ENCODE measurements around the gene ABTB1. TPM values are rescaled to one million over a fixed set of nuclear protein-coding genes. Genes with fewer than 3 reads are reported as not detected.
A peak's percentile ranks its signal among the peaks of the same experiment; 100 is the strongest.
"Not testable (repeated sequence)": the region's sequence is repeated elsewhere in the genome, so short reads cannot be mapped to it uniquely, and the experiment has no call there.

Gene ABTB1
- total and polyA plus RNA-seq, 2 donors (not counting 1 experiment from before 2014, with no cell fraction given), result 11.8 to 15.5 TPM

GRCh38 chr3:127654374-127654773 lies 18.4 kb upstream of the ABTB1 start:
- no peak overlapping the region for H3K27ac ChIP-seq (ENCODE audit: insufficient read depth, low read length)
- no peaks in the 10 kb centered on the region for H3K27me3 ChIP-seq (ENCODE audit: control insufficient read depth, insufficient read depth, low read length)
- no peaks in the 10 kb centered on the region for H3K36me3 ChIP-seq (ENCODE audit: control insufficient read depth, insufficient read depth, low read length)
- no peak overlapping the region for H3K4me3 ChIP-seq (replicated peaks in 1 of 4; ENCODE audit: control extremely low read depth in 1 of 4, insufficient read depth in 1 of 4, low read depth in 3 of 4, low read length in 4 of 4)
- H3K4me2 ChIP-seq (ENCODE audit: extremely low read depth, insufficient read depth, low read length), result no peak overlapping the region
- no peak overlapping the region for H2AFZ ChIP-seq (ENCODE audit: low read length)
- H3K9me3 ChIP-seq (ENCODE audit: control insufficient read depth, insufficient read depth, low read depth, low read length), result no peaks in the 10 kb centered on the region
- H4K20me1 ChIP-seq (ENCODE audit: control insufficient read depth, extremely low read depth, insufficient read depth, low read length), result no peaks in the 10 kb centered on the region
- no peak overlapping the region for H3K9ac ChIP-seq (ENCODE audit: insufficient read depth, low read length)
- TF ChIP-seq CTCF (conservative IDR thresholded peaks at IDR 0.05 in 1 of 2, IDR thresholded peaks at IDR 0.05 in 1 of 2; ENCODE audit: low read depth in 1 of 2, low read length in 2 of 2) (no peak), EZH2 (IDR thresholded peaks at IDR 0.05; ENCODE audit: low read length, missing control alignments) (no peak)
- no peak for DNase-seq (ENCODE audit: low read depth in 2 of 2)
- H3K4me1 ChIP-seq (ENCODE audit: control insufficient read depth, extremely low read depth, insufficient read depth, low read length), result peaks cover 4% of the 10 kb centered on the region
- H3K79me2 ChIP-seq (ENCODE audit: control insufficient read depth, insufficient read depth, low read length), result no peaks in the 10 kb centered on the region

GRCh38 chr3:127654993-127655392 lies 17.8 kb upstream of the ABTB1 start:
- not testable (repeated sequence) for H3K9ac ChIP-seq (ENCODE audit: insufficient read depth, low read length); H3K79me2 ChIP-seq (ENCODE audit: control insufficient read depth, insufficient read depth, low read length); H3K4me1 ChIP-seq (ENCODE audit: control insufficient read depth, extremely low read depth, insufficient read depth, low read length); H3K9me3 ChIP-seq (ENCODE audit: control insufficient read depth, insufficient read depth, low read depth, low read length); H3K36me3 ChIP-seq (ENCODE audit: control insufficient read depth, insufficient read depth, low read length); H2AFZ ChIP-seq (ENCODE audit: low read length); H4K20me1 ChIP-seq (ENCODE audit: control insufficient read depth, extremely low read depth, insufficient read depth, low read length); H3K4me2 ChIP-seq (ENCODE audit: extremely low read depth, insufficient read depth, low read length); H3K27me3 ChIP-seq (ENCODE audit: control insufficient read depth, insufficient read depth, low read length); H3K27ac ChIP-seq (ENCODE audit: insufficient read depth, low read length); H3K4me3 ChIP-seq (replicated peaks in 1 of 4; ENCODE audit: control extremely low read depth in 1 of 4, insufficient read depth in 1 of 4, low read depth in 3 of 4, low read length in 4 of 4); DNase-seq (ENCODE audit: low read depth in 2 of 2)

GRCh38 chr3:127655641-127656040 lies 17.1 kb upstream of the ABTB1 start:
- H3K27me3 ChIP-seq (ENCODE audit: control insufficient read depth, insufficient read depth, low read length), result no peaks in the 10 kb centered on the region
- H3K4me3 ChIP-seq (replicated peaks in 1 of 4; ENCODE audit: control extremely low read depth in 1 of 4, insufficient read depth in 1 of 4, low read depth in 3 of 4, low read length in 4 of 4), result no peak overlapping the region
- no peaks in the 10 kb centered on the region for H3K79me2 ChIP-seq (ENCODE audit: control insufficient read depth, insufficient read depth, low read length)
- H3K9ac ChIP-seq (ENCODE audit: insufficient read depth, low read length), result no peak overlapping the region
- H3K27ac ChIP-seq (ENCODE audit: insufficient read depth, low read length), result no peak overlapping the region
- peak; percentile 51 to 70 for DNase-seq (ENCODE audit: low read depth in 2 of 2)
- no peaks in the 10 kb centered on the region for H3K9me3 ChIP-seq (ENCODE audit: control insufficient read depth, insufficient read depth, low read depth, low read length)
- H4K20me1 ChIP-seq (ENCODE audit: control insufficient read depth, extremely low read depth, insufficient read depth, low read length), result no peaks in the 10 kb centered on the region
- no peak overlapping the region for H2AFZ ChIP-seq (ENCODE audit: low read length)
- peaks cover 4% of the 10 kb centered on the region for H3K4me1 ChIP-seq (ENCODE audit: control insufficient read depth, extremely low read depth, insufficient read depth, low read length)
- H3K36me3 ChIP-seq (ENCODE audit: control insufficient read depth, insufficient read depth, low read length), result no peaks in the 10 kb centered on the region
- no peak for TF ChIP-seq EZH2 (IDR thresholded peaks at IDR 0.05; ENCODE audit: low read length, missing control alignments)
- no peak for TF ChIP-seq CTCF (conservative IDR thresholded peaks at IDR 0.05 in 1 of 2, IDR thresholded peaks at IDR 0.05 in 1 of 2; ENCODE audit: low read depth in 1 of 2, low read length in 2 of 2)
- no peak overlapping the region for H3K4me2 ChIP-seq (ENCODE audit: extremely low read depth, insufficient read depth, low read length)

Measured in fibroblast of lung (primary cell).